Activated gamma-delta T cell treated with Interleukin-2 at 50 U/mL for 16 hours (primary cell): ENCODE results near the gene PHF21A.

Experiments used
- DNase-seq: peaks from one replicate; pipeline ENCODE4 v3.0.0-alpha.2; 2020

Gene PHF21A

DNA sequence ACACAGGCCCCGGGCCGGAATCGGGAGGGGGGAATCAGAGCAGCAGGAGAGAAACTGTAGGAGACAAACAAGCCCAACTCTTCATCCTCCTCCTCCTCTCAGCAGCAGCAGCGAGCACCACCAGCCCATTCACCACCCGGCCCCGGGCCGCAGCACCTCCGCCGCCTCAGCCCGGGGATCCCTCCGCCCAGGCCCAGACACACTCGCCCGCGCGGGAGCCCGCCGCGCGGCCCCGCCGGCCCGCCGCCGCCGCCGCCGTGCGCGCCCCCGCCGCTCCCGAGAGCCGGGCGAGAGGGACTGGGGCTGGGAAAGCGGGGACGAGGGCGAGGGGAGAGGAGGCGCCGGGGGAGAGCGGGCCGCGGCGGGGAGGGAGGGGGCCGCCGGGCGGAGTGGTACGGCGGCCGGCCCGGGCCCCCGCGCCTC, at the start of gene PHF21A:
PHF21A (minus strand) TSS at position 154 of the 423 bp plus-strand sequence. CDS start 37,235 bp downstream, outside the sequence.
- peak; percentile 84 for DNase-seq

DNA sequence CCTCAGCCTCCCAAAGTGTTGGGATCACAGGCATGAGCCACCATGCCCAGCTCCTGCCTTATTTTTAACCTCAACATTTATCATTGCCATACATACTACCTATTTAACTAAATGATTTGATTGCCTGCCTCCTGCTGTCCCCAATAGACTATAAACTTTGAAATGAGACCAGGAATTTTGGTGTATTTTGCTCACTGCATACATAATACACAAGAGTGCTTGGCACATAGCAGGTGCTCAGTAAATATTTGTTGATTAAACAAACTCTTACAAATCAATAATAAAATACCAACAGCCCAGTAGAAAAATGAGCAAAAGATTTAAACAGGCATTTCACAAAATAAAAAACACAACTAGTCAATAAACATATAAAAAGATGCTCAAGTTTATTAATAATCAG, 49.5 kb upstream of the PHF21A start:
- no peak for DNase-seq

GRCh38 chr11:46162700-46163099, 41.4 kb upstream of the PHF21A start:
- no peak for DNase-seq

DNA sequence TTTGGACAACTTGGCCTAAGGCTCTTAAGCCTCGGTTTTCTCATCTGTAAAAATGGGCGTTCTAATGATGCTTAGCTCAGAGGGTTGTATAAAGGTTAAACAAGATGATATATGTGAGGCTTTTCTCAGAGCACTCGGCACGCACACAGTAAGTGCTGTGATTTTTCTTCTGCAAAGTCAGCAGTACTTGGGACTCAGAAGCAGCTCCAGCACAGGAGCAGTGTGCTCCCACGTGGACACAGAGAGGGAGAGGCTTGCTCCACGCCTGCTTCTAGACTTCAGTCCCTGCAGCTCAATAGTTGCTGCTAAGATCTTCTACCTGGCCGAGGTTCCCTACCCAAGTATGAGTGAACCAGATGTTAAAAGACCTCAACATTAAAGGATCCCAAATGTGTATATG, 39.9 kb upstream of the PHF21A start:
- DNase-seq, result no peak

DNA sequence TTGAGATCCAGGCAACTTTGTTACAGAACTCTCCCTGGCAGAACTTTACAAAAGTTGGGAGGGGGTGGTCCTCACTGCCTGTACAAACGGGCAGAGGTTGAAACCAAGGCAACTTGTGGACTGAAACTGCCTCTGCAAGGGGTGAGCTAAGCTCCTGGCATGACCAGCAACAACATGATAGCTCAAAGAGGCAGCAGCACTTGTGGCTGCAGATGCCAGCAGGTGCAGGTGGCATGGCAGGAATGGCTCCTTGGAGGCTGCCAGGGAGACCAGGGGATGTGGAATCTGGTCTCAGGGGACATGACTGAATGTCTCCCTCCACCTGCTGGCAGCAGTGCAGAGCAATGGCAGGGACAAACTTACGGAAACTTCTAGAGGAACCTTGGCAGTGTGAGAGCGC, 38.8 kb upstream of the PHF21A start:
- no peak for DNase-seq

- no peak for DNase-seq
Observed at GRCh38 chr11:46159680-46160079, 38.4 kb upstream of the PHF21A start.

- DNase-seq, result no peak
Observed at GRCh38 chr11:46149826-46150225, 28.6 kb upstream of the PHF21A start.

GRCh38 chr11:46149342-46149741, 28.1 kb upstream of the PHF21A start:
- DNase-seq, result no peak

DNA sequence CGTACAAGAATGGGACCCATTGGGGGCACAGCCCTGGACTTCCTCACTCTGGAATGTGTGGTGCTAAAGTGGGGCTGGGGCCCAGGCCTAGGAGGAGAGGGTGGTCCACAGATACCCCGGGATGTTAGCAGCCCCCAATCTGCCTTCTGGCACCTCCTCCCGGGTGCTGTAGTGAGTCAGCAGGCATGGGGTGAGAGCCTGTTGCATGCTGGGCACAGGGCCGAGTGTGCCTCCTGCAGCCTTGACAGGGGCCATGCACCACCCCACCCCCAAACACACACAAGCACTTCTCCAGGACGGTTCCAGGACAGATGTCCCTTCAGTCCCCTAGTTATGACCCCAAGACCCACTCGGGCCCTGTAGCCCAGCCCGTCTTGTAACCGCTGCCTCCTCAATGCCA, 23.5 kb upstream of the PHF21A start:
- no peak for DNase-seq

GRCh38 chr11:46143049-46143806, 22.0 kb upstream of the PHF21A start:
- DNase-seq, result no peak

GRCh38 chr11:46142561-46142960, 21.3 kb upstream of the PHF21A start:
- no peak for DNase-seq

DNA sequence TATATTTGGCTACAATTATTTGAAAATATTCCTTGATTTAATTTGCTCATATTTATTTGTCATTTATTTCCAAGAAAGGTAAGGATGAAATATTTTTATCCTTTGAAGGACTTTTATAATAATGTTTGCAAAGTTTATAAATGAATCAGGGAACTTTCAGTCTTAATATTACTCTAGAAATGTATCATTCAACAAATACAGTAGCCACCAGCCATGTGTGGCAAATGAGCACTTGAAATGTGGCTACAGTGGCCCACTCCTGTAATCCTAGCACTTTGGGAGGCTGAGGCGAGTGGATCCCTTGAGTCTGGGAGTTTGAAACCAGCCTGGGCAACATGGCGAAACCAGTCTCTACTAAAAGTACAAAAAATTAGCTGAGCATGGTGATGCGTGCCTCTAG, 20.3 kb upstream of the PHF21A start:
- no peak for DNase-seq

DNA sequence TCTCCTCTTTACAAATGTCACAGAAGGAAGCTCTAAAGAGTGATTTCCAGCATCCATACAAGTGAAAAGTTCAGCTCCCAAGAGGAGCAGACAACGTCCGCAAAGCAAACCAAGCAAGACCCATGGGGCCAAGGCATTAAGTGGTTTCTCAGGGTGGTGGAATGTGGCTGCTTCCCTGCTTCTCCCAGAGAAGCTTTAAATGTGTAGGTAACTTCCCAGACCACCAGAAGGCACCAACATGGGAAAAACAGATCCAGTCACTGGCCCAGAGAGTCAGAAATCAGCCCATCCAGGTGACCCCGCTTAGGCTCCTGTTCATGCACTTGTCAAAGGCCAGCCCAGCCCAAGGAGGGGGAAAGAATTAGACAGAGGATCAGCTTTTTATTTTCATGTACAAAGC, 13.3 kb upstream of the PHF21A start:
- DNase-seq, result no peak

GRCh38 chr11:46134061-46134460, 12.8 kb upstream of the PHF21A start:
- DNase-seq, result no peak

GRCh38 chr11:46133119-46133518, 11.9 kb upstream of the PHF21A start:
- DNase-seq, result no peak

- no peak for DNase-seq
Observed at GRCh38 chr11:46130286-46130940, 9.2 kb upstream of the PHF21A start.

DNA sequence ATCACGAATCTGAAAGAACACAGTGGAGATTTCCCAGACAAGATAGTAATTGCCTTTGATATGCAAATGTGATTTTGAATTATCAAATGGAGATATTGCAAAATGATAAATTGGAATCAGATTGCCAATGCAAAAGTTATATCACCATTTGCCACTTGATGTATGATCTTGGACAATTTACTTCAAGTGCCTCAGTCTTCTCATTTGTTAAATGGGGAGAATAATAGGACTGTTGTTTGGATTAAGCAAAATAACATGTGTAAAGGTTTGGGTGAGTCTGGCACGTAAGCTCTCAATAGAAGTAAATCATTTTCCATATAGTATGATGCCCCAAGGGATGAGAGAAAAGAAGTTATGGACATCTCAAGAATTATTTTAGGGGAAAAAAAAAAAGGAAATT, 7.9 kb upstream of the PHF21A start:
- no peak for DNase-seq

GRCh38 chr11:46127150-46127638, 5.9 kb upstream of the PHF21A start:
- peak; percentile 50 for DNase-seq

DNA sequence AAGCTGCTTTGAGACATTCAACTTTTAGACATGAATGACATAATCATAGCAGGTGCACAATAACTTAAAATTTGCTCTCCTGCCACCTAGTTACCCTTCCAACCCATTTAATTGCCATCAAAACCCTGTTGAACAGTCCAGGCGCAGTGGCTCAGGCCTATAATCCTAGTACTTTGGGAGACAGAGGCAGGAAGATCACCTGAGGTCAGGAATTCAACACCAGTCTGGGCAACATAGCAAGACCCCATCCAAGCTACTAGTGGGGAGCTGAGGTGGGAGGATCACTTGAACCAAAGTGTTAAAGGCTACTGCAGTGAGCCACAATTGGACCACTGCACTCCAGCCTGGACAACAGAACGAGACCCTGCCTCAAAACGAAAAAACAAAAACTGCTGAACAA, 4.0 kb upstream of the PHF21A start:
- DNase-seq, result no peak

DNA sequence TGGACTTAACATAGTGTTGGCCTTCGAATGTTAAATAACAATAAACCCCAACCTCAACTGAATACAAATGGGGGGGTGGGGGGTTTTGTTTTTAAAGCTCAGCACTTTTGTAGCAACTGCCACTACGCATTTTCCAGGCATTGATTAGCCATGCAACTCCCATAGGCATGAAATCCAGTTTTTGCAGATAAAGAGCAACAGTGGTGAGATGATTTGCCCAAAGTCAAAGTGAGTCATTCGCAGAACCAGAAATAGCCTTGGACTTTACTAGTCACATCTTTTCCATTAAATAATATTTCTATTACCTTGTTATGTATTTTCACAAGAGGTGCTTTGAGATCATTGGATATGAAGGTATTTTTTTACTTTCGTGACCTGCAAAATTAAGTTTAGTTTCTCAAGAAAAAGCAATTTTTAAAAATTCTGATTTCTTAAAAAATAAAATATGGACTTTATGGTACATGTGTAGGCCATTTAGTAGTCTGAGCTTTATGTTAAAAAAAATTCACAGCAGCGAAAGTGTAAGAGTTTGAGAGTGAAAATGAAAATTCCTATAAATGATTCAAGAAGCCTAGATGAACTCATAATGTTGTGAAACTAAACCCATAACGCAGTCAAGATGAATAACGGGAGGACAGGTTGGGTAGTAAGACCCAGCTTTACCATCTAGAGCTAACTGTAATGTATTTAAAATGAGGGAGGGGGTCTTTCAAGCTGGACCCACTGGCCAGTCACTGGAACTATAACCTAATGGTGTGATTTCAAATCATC, 1.9 kb upstream of the PHF21A start:
- DNase-seq, result no peak

DNA sequence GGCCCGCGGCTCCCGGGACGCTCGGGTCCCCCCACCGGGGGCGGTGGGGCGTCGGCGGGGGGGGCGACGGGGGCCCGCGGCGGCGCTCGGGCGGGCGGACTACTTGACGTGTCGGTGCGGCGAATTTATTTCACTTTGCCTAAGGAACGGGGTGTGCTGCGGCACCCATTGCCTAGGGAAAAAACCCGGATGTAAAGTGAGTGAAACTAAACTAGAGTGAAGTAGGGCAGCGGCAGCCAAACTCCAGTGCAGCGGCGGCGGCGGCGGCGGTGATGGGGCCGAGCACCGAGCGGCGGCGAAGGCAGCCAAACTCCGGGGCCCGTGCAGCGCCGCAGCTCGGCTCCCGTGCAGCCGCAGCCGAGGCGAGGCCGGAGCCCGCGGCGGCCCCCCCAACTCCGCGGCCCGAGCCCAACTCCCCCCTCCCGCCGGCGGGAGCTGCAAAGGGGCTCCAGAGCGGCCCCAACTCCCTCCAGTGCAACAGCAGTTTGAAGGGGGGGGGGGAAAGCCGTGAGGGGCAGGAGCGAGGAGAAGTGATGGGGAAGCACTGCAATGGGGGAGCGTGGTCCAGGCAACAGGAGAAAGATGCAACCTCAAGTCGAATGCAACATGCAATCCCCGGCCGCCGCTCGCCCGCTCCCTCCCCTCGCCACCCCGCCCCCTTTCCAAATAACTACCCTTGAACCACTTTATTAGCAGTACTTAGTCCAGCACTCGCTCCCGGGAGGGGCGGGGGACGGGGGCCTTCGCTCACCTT, 647 bp upstream of the PHF21A start:
- DNase-seq, result peak; percentile 65

GRCh38 chr11:46120346-46121300, 631 bp downstream of the PHF21A start:
- DNase-seq, result no peak
